DLD1 (cell line): ENCODE data around the gene GALNT16.

Source experiments
- in situ Hi-C: cut with HindIII; loops from 2 replicates; pipeline ENCODE4 v1.10.0; 2017; ENCODE audit warnings: low sequenced_read_pairs

The GALNT16 gene

DNA sequence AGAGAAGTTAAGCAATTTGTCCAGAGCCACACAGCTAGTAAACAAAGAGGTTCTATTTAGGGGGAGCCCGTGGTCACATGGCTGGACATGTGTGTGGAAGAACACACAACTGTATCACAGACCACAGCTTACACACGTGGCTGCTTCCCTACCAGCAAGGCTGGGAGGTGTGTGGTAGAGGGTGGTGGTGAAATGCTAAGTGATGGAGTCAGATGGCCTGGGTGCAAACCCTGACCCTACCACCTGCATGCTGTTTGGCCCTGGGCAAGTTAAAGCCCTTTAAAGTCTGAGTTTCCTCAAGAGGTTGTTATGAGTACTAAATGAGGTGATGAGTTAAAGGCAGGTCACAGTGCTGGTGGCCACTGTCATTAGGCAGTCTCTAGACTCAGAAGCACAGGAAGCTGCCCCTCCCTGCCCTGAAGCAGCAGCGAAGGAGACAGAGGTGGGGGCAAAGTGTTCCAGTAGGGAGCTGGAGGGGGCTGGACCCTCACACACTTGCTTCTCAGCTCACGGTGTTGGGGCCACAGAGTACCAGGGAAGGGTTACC, 73.9 kb downstream of the GALNT16 start:
- in situ Hi-C loops: no loop called here

DNA sequence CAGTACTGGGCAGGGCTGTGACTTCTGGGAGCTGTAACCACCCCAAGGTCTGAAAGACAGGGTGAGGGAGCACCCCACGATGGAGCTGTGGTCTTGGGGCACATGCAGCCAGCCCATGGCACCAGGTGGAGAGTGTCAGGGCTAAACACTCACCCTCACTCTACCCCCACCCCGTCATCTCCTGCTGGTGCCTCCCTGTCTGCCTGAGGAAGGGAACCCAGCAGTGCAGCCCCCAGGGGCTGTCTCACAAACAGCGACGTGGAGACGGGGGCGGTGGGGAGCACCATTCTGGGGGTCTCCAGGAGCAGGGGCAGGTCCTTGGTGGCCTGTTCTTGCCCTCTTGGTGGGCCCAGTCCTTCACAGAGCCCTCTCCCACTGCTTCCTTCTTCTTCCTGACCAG, 74.6 kb downstream of the GALNT16 start:
- in situ Hi-C loops: no loop called here

GRCh38 chr14:69335371-69335771, 75.4 kb downstream of the GALNT16 start:
- in situ Hi-C loops: no loop called here

- in situ Hi-C loops: no loop called here
Observed at GRCh38 chr14:69337984-69338383, 78.0 kb downstream of the GALNT16 start.

- in situ Hi-C loops: no loop called here
Observed at GRCh38 chr14:69339426-69339825, 79.5 kb downstream of the GALNT16 start.

GRCh38 chr14:69342928-69343525, 83.1 kb downstream of the GALNT16 start:
- in situ Hi-C loops: no loop called here

DNA sequence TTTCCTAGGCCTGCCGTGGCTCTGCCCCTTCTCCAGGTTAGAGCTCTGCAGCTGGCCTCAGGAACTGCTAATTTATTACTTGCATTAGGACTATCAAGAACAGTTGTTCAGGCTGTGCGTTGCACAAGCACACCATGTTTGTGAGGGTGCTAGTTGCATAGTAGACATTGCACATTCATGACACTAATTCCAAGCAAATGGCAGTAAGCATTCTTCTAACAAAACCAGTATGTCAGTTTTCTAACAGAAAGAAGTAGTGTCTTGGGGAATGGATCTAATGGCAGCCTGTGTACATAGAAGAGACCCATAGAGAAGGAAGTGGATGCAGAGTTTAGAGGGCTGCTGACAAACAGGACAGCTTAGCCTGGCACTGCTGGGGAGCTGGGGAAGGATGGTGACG, 84.2 kb downstream of the GALNT16 start:
- in situ Hi-C loops: no loop called here

GRCh38 chr14:69345402-69345801, 85.4 kb downstream of the GALNT16 start:
- in situ Hi-C loops: no loop called here

GRCh38 chr14:69346710-69347109, 86.8 kb downstream of the GALNT16 start:
- in situ Hi-C loops: no loop called here

GRCh38 chr14:69349091-69349777, 89.3 kb downstream of the GALNT16 start:
- in situ Hi-C loops: no loop called here

DNA sequence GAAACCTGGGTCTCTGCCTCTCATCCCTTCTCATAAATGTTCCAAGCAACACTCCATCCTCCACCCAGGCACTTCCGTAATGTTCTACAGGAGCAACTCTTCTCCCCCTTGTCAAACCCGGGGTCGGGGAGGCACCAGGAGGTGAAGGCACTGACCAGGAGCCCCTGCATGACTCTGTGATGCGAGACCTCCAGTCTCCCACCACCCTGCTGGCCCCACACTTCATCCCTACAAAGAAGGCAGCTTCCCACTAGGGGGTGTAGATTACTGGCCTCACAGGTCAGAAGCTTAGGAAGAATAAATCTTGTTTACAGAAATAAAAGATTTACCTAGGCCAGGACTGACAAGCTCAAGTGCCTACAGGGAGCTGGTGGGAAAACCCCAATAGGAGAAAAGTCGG, 90.9 kb downstream of the GALNT16 start:
- in situ Hi-C loops: no loop called here

DNA sequence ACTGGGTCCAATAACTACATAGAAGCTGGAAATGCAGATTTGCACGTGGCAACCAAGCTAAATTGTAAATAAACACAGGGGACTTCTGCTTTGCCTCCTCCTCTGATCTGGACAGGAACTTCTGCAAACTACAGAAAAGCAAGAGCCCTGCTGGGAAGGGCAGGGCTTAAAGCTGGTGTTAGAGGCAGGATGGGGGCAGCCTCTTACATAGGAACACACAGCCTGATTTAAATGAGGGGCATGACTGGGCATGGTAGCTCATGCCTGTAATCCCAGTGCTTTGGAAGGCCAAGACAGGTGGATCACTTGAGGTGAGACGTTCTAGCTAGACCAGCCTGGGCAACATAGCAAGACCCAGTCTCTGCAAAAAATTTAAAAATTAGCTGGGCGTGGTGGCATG, 91.4 kb downstream of the GALNT16 start:
- in situ Hi-C loops: no loop called here

DNA sequence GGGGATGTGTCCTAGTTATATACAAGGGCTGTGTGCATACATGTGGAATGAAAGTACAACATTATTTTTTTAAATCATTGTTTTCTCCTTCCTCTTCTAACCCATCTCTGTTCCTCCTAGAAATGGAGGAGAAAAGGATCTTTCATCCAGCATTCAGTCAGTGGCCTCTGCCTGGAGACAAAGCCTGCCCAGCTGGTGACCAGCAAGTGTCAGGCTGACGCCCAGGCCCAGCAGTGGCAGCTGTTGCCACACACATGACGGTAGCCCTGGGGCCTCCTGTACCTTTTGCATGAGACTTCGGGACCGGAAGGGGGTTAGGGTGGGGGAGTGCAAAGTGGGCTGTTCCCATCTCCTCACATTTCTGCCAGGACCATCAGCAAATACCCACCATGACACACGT, 92.0 kb downstream of the GALNT16 start:
- in situ Hi-C loops: no loop called here

GRCh38 chr14:69353168-69353567, 93.2 kb downstream of the GALNT16 start:
- in situ Hi-C loops: no loop called here

DNA sequence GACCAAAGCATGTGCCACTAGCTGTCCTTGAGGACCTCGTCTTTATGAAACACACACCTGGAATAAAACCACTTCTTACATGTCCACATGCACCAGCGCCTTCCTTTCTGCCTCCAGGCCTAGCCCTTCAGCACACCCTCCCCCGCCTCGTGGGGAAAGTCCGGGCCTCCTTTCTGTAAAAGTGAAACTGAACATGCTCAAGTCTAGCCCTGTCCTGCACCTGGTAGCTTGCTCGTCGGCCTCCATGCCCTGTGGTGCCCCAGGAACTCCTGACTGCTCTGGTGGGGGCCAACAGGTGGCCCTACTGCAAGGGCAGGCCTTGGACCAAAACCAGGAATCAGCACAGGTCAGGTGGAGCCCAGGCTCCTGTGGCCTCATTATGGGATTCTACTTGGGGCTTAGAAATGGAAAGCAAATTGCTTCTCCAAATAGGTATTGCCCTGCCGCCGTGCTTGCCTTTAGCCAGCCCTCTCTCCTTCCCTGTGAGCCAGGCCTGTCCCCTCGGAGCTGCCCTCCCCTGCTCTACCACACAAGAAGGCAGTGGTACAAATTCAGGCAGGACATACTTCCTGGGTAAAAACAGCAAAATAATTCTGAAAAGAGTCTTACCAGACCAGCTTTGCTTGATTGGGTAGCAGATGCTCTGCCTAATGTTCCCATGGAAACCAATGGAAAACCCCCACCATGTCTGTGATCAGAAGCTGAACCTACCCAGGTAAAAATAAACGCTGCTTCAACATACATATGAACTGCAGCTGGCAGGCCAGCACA, 94.6 kb downstream of the GALNT16 start:
- in situ Hi-C loops: no loop called here

GRCh38 chr14:69355154-69355597, 95.2 kb downstream of the GALNT16 start:
- in situ Hi-C loops: no loop called here

DNA sequence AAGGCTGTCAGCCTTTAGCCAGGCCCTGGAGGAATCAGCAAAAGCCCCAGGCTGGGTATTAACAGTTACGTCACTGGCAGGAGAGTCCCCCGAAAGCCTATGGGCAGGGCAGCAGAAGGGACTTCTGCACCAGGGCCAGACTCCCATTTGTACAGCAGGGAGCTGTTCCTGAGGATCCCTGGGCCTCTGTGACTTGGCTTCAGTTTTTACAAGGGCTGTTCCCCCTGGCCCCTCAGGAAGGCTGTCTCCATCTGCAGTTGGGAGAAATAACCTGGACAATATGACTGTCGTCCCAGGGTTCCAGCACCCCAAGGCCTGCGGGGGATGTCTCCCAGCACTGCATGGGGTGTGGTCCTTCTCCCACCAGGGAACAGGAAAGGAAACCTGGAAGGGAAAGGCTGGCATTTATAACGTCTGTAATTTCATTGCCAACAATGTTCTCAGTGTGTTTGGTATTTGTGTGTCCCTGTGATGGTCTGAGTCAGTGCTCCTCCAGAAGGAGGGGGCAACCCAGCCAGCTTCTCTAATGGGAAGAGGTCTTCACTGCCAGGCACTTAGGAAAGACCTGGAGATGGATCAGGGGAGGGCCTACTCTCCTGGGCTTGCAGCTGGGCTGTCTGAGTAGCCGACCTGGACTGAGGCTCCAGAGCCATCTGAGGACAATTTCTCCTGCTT, 95.8 kb downstream of the GALNT16 start:
- in situ Hi-C loops: no loop called here

- in situ Hi-C loops: no loop called here
Observed at GRCh38 chr14:69356903-69357543, 97.1 kb downstream of the GALNT16 start.

GRCh38 chr14:69357544-69358200, 97.7 kb downstream of the GALNT16 start:
- in situ Hi-C loops: no loop called here
